Ascending aorta (tissue), 2 donors: Measurements from ENCODE around the gene KRT27. TPM values are rescaled to one million over a fixed set of nuclear protein-coding genes. Genes with fewer than 3 reads are reported as not detected.

Experiments used
- DNase-seq, 2 donors: peaks; one replicate each; pipeline ENCODE4 v3.0.0-alpha.2; 2019; ENCODE audit warnings: low spot score in 2 of 2
- H3K27ac ChIP-seq, 2 donors: fragments of 200-600 bp; sonication (generic); one replicate each; pipeline ENCODE4 v1.5.1; 2016 to 2017; ENCODE audit warnings: mild to moderate bottlenecking in 1 of 2
- H3K27me3 ChIP-seq: fragments of 200-600 bp; sonication (generic); one replicate; pipeline ENCODE4 v1.5.1; 2017
- H3K36me3 ChIP-seq, 2 donors: fragments of 200-600 bp; sonication (generic); one replicate each; pipeline ENCODE4 v1.5.1; 2016
- H3K4me1 ChIP-seq, 2 donors: fragments of 200-600 bp; sonication (generic); one replicate each; pipeline ENCODE4 v1.5.1; 2016 to 2017; ENCODE audit warnings: mild to moderate bottlenecking in 1 of 2
- H3K4me3 ChIP-seq, 2 donors: fragments of 200-600 bp; sonication (generic); one replicate each; pipeline ENCODE4 v1.5.1; 2016 to 2017; ENCODE audit warnings: mild to moderate bottlenecking in 1 of 2
- H3K9me3 ChIP-seq, 2 donors: fragments of 200-600 bp; sonication (generic); one replicate each; pipeline ENCODE4 v1.5.1; 2016
- CTCF ChIP-seq, 3 experiments: fragments of 200-600 bp in 2 of 3; fragments of 450-650 bp in 1 of 3; sonication (generic) in 2 of 3; IDR thresholded peaks; one replicate each; pipeline ENCODE4 v1.5.1; 2016 to 2019; ENCODE audit warnings: antibody characterized with exemption in 3 of 3, mild to moderate bottlenecking in 1 of 3, moderate library complexity in 1 of 3
- intact Hi-C: fragments of 100-400 bp; cut with DNase I; formaldehyde crosslinking; loops from one replicate; pipeline ENCODE4 v1.15.1; 2023
- total RNA-seq: library from RNA; depleted of rRNA; stranded (reverse); fragments of >200 nt; gene quantifications from one replicate; pipeline ENCODE4 v1.1.0, GENCODE V29; 2016

The KRT27 gene
- total RNA-seq, 1 donor from 2014 or later: not detected

- Histone ChIP-seq H3K36me3 (peaks cover 0 to 9% of the 10 kb centered on the region in 2 donors), H3K4me1 (peaks cover 5 to 7% of the 10 kb centered on the region in 2 donors), H3K9me3 (no peaks in the 10 kb centered on the region), H3K27me3 (no peaks in the 10 kb centered on the region), H3K27ac (no peak overlapping the region), H3K4me3 (no peak overlapping the region)
- no peak for TF ChIP-seq CTCF (IDR thresholded peaks at IDR 0.05)
- no peak for DNase-seq
- intact Hi-C loops: no loop called here
These were observed 31.5 kb upstream of the KRT27 start for GRCh38 chr17:40813804-40814203.

GRCh38 chr17:40812639-40813038, 30.3 kb upstream of the KRT27 start:
- Histone ChIP-seq H3K27me3 (no peaks in the 10 kb centered on the region), H3K4me1 (peaks cover 5 to 7% of the 10 kb centered on the region in 2 donors), H3K27ac (no peak overlapping the region), H3K36me3 (peaks cover 0 to 9% of the 10 kb centered on the region in 2 donors), H3K4me3 (no peak overlapping the region), H3K9me3 (no peaks in the 10 kb centered on the region)
- no peak for DNase-seq
- intact Hi-C loops: no loop called here
- no peak for TF ChIP-seq CTCF (IDR thresholded peaks at IDR 0.05)

- Histone ChIP-seq H3K9me3 (no peaks in the 10 kb centered on the region), H3K4me1 (peaks cover 5 to 7% of the 10 kb centered on the region in 2 donors), H3K4me3 (no peak overlapping the region), H3K36me3 (no peaks in the 10 kb centered on the region), H3K27ac (no peak overlapping the region), H3K27me3 (no peaks in the 10 kb centered on the region)
- intact Hi-C loops: no loop called here
- no peak for DNase-seq
- no peak for TF ChIP-seq CTCF (IDR thresholded peaks at IDR 0.05)
These were observed 28.1 kb upstream of the KRT27 start for GRCh38 chr17:40810494-40810893.

- intact Hi-C loops: loop anchor here (5.0 kb wide), 1 partner anchor 42 kb away; no protein-coding TSS in a partner anchor
- Histone ChIP-seq H3K27me3 (no peaks in the 10 kb centered on the region), H3K9me3 (no peaks in the 10 kb centered on the region), H3K4me1 (peaks cover 5 to 7% of the 10 kb centered on the region in 2 donors), H3K4me3 (no peak overlapping the region), H3K27ac (peak overlapping the region in 1 of 2 donors; percentile 13), H3K36me3 (no peaks in the 10 kb centered on the region)
- DNase-seq: no peak
- no peak for TF ChIP-seq CTCF (IDR thresholded peaks at IDR 0.05)
These were observed 27.5 kb upstream of the KRT27 start for GRCh38 chr17:40809721-40810421.

GRCh38 chr17:40806131-40806530, 23.8 kb upstream of the KRT27 start:
- Histone ChIP-seq H3K36me3 (no peaks in the 10 kb centered on the region), H3K27ac (no peak overlapping the region), H3K4me3 (no peak overlapping the region), H3K9me3 (no peaks in the 10 kb centered on the region), H3K27me3 (no peaks in the 10 kb centered on the region), H3K4me1 (peaks cover 5 to 7% of the 10 kb centered on the region in 2 donors)
- DNase-seq: no peak
- no peak for TF ChIP-seq CTCF (IDR thresholded peaks at IDR 0.05)
- intact Hi-C loops: loop anchor here (5.0 kb wide), 1 partner anchor 46 kb away; no protein-coding TSS in a partner anchor
